Heart right ventricle (tissue), 16 donors: ENCODE results near the gene XPR1. TPM values are rescaled to one million over a fixed set of nuclear protein-coding genes. Genes with fewer than 3 reads are reported as not detected.
A peak's percentile ranks its signal among the peaks of the same experiment; 100 is the strongest.

Experiments
- ATAC-seq, 8 donors: fragments of 200-7000 bp; cut with Tn5 transposase; one replicate each; pipeline ENCODE4 v1.9.1; 2020; ENCODE audit warnings: mild to moderate bottlenecking in 8 of 8, moderate library complexity in 8 of 8, moderate number of reproducible peaks in 1 of 8
- DNase-seq, 2 donors: peaks; one replicate each; pipeline ENCODE4 v3.0.0-alpha.2; 2020
- H3K27ac ChIP-seq, 10 donors: fragments of 200-600 bp; sonication (generic) in 2 of 10; one replicate each; pipeline versions ENCODE4 v1.5.0 to v1.8.0; 2020 to 2022; ENCODE audit warnings: mild to moderate bottlenecking in 3 of 10
- H3K27me3 ChIP-seq, 7 donors: fragments of 200-600 bp; one replicate each; pipeline ENCODE4 v1.8.0; 2021 to 2022; ENCODE audit warnings: mild to moderate bottlenecking in 2 of 7
- H3K36me3 ChIP-seq, 9 donors: fragments of 200-600 bp; sonication (generic) in 1 of 9; one replicate each; pipeline versions ENCODE4 v1.5.0 to v1.8.0; 2020 to 2022; ENCODE audit warnings: mild to moderate bottlenecking in 2 of 9
- H3K4me1 ChIP-seq, 9 donors: fragments of 200-600 bp; sonication (generic) in 1 of 9; one replicate each; pipeline versions ENCODE4 v1.5.0 to v1.8.0; 2020 to 2022; ENCODE audit warnings: mild to moderate bottlenecking in 4 of 9
- H3K4me3 ChIP-seq, 10 donors: fragments of 200-600 bp; sonication (generic) in 2 of 10; one replicate each; pipeline versions ENCODE4 v1.5.0 to v1.8.0; 2020 to 2022; ENCODE audit warnings: mild to moderate bottlenecking in 7 of 10, moderate library complexity in 2 of 10
- H3K9me3 ChIP-seq, 11 donors: fragments of 200-600 bp in 10 of 11; sonication (generic) in 2 of 11; one replicate each; pipeline versions ENCODE4 v1.5.0 to v1.8.0; 2013 to 2022; ENCODE audit warnings: mild to moderate bottlenecking in 2 of 11, control low read depth in 1 of 11, moderate library complexity in 1 of 11
- WGBS, 2 donors: extraction: QIAGEN DNeasy Blood & Tissue Kit; methylation state at CpG; one replicate each; pipeline ENCODE4 v1.1.7; 2013; ENCODE audit warnings: inconsistent platforms in 1 of 2; 5-methylcytosine and 5-hydroxymethylcytosine counted together
- intact Hi-C, 10 donors: fragments of 100-400 bp; cut with DNase I; formaldehyde crosslinking; loops; one replicate each; pipeline versions ENCODE4 v1.11.1 to v1.14.2; 2022
- polyA plus RNA-seq, 2 donors: library from polyadenylated mRNA; stranded (reverse); fragments of 200-250 nt; gene quantifications; one replicate each; pipeline ENCODE4 v1.2.3, GENCODE V29; 2013
- total RNA-seq, 10 donors: library from RNA; stranded (reverse); fragmentation: NEBNext Ultra II Directional in 3 of 10; extraction: Animal tissue kit (Norgen Biotek cat#: 25700) in 3 of 10; gene quantifications; one replicate each; pipeline versions ENCODE4 v1.2.1 to v1.2.4, GENCODE V29; 2021 to 2023
- TF ChIP-seq, protein P1 (sequence below), 9 donors: fragments of 200-600 bp; sonication (generic) in 2 of 9; IDR thresholded peaks; one replicate each; pipeline versions ENCODE4 v1.5.0 to v1.8.0; 2021 to 2022; ENCODE audit warnings: antibody characterized with exemption in 9 of 9, mild to moderate bottlenecking in 5 of 9, moderate library complexity in 1 of 9
- donor health status: Arrhythmogenic right ventricular cardiomyopathy.
- donor health status: ischemic (EF 13 %, LVEDD 7.1; RV severe dilation, severe dysfunction).
- donor health status: healthy with polysubstance abuse.
- donor health status: DM: no; HTN: yes; CAD: no.
- donor health status: DM: no; HTN: no; CAD: no.
- donor health status: ischemic (EF 25% LVEDD 6.9; RV normal size, moderate dysfunction).
- donor health status: ischemic (EF 25% LVEDD 5.7; RV mildly dilated, moderate dysfunction).
- donor health status: healthy.
- donor health status: DM: yes; HTN: yes; CAD: no.
- donor health status: Ischemic cardiomyopathy.
- donor health status: ischemic (EF 35%, LVEDD 5.7; RV mildly dilated, moderate dysfunction).
- donor health status: nonischemic (EF 11% LVEDD 7.7; RV severe dilation, severe dysfunction).
- donor health status: DM: yes; HTN: yes; CAD: no.
- donor health status: PGD.
- donor health status: ischemic (EF 29% LVEDD 5.4; RV normal size, mild dysfunction).
- donor health status: nonischemic (EF 23%, LVEDD 6.1; RV moderate dilation, normal function).

XPR1 gene
- total and polyA plus RNA-seq, 12 donors: 18.3 to 142 (median 70.0) TPM

DNA sequence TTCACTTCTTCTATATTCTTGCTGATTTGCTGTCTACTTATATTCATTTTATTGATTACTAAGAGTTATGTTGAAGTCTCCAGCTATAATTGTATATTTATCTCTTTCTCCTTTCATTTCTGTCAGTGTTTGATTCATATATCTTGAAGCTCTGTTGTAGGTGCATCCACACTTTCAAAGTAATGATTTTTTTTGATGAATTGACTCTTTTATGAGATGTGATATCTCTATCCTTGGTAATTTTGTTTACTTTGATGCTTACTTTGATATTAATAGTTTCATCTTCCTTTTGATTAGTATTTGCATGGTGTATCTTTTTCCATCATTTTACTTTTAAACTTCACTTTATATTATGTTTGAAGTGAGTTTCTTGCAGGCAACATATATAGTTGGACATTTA, 110.8 kb downstream of the XPR1 start:
- H3K4me1 ChIP-seq: peaks cover 0 to 4% (median 0%) of the 10 kb centered on the region in 9 donors
- intact Hi-C loops: no loop called here
- H3K27ac ChIP-seq: no peak overlapping the region
- no peak for ATAC-seq
- H3K36me3 ChIP-seq: peaks cover 0 to 15% (median 0%) of the 10 kb centered on the region in 9 donors
- H3K4me3 ChIP-seq: no peak overlapping the region
- TF ChIP-seq, protein P1, sequence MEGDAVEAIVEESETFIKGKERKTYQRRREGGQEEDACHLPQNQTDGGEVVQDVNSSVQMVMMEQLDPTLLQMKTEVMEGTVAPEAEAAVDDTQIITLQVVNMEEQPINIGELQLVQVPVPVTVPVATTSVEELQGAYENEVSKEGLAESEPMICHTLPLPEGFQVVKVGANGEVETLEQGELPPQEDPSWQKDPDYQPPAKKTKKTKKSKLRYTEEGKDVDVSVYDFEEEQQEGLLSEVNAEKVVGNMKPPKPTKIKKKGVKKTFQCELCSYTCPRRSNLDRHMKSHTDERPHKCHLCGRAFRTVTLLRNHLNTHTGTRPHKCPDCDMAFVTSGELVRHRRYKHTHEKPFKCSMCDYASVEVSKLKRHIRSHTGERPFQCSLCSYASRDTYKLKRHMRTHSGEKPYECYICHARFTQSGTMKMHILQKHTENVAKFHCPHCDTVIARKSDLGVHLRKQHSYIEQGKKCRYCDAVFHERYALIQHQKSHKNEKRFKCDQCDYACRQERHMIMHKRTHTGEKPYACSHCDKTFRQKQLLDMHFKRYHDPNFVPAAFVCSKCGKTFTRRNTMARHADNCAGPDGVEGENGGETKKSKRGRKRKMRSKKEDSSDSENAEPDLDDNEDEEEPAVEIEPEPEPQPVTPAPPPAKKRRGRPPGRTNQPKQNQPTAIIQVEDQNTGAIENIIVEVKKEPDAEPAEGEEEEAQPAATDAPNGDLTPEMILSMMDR (IDR thresholded peaks at IDR 0.05): no peak
- no peaks in the 10 kb centered on the region for H3K27me3 ChIP-seq
- H3K9me3 ChIP-seq: peaks cover 0 to 44% (median 9%) of the 10 kb centered on the region in 11 donors
- DNase-seq: no peak

DNA sequence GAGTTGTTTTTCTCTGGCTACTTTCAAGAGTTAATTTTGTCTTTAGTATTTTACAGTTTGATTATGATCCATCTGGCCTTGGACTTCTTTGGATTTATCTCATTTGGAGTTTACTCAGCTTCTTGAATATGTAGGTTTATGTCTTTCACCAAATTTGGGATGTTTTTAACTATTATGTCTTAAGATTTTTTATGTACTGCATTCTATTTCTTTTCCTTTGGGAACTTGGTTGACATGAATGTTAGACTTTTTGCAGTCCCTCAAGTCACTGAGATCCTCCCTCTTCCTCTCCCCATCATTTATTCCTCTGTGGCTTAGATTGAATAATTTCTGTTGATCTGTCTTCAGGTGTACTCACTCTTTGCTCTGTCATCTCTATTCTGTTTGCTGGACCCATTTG, 112.0 kb downstream of the XPR1 start:
- DNase-seq (no peak), ATAC-seq (no peak)
- Histone ChIP-seq H3K27ac (no peak overlapping the region), H3K36me3 (peaks cover 0 to 15% (median 0%) of the 10 kb centered on the region in 9 donors), H3K4me3 (no peak overlapping the region), H3K27me3 (no peaks in the 10 kb centered on the region), H3K4me1 (peaks cover 0 to 4% (median 0%) of the 10 kb centered on the region in 9 donors), H3K9me3 (peaks cover 0 to 39% (median 9%) of the 10 kb centered on the region in 11 donors)
- intact Hi-C loops: no loop called here
- TF ChIP-seq, protein P1 (IDR thresholded peaks at IDR 0.05): no peak

DNA sequence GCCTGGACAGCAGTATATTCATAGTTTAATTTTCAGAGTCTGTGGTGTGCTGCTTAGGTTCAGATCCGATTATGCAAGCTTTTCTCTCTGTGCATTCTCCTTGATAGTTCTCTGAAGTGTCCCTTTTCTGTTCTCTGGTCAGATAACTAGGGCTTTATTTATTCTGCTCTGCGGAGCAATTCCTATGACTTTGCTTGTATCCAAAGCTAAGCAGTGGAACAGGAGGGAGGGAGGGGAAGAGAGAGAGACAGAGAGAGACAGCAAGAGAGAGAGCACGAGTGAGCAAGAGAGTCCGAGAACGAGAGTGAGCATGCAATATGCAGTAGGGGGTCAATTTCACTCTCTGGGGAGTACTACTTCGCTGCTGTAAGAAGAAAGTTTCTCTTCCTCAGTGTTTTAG, 113.3 kb downstream of the XPR1 start:
- Histone ChIP-seq H3K4me1 (peaks cover 0 to 4% (median 0%) of the 10 kb centered on the region in 9 donors), H3K27ac (no peak overlapping the region), H3K4me3 (no peak overlapping the region), H3K27me3 (no peaks in the 10 kb centered on the region), H3K36me3 (peaks cover 0 to 9% (median 0%) of the 10 kb centered on the region in 9 donors), H3K9me3 (peaks cover 0 to 36% (median 9%) of the 10 kb centered on the region in 11 donors)
- ATAC-seq: peak in 2 of 8 donors; percentile 45 to 71
- DNase-seq: no peak
- intact Hi-C loops: no loop called here
- TF ChIP-seq, protein P1 (IDR thresholded peaks at IDR 0.05): no peak
- 72 to 77% methylated on average over 6 of the region's 6 CpGs for WGBS, 2 donors

DNA sequence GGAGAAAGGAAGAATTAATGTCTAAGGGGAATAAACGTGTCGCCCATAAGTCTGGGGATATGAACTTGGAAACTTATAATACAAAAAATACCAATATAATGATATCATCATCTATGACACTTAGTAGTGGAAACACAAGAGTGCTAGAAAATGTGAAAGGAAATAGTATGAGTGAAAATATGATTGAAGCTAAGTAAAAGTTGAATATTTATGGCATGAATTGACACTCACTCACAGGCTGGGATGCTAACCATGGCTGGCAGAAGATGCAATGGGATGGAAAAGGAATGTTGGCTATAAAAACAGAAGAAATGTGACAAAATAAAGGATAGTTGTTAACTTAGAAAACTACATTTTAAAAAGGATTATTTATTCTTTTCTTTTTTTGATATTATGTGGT, 120.1 kb downstream of the XPR1 start:
- WGBS, 2 donors: 83 to 92% methylated on average over 2 of the region's 2 CpGs

More for the DNA sequence above, 120.1 kb downstream of the XPR1 start:
- ATAC-seq (no peak), DNase-seq (no peak)
- peaks cover 0 to 6% (median 0%) of the 10 kb centered on the region in 9 donors for H3K36me3 ChIP-seq
- H3K27ac ChIP-seq: no peak overlapping the region
- TF ChIP-seq, protein P1 (IDR thresholded peaks at IDR 0.05): no peak
- intact Hi-C loops: no loop called here
- H3K27me3 ChIP-seq: no peaks in the 10 kb centered on the region
- H3K4me3 ChIP-seq: no peak overlapping the region
- peaks cover 0 to 8% (median 0%) of the 10 kb centered on the region in 9 donors for H3K4me1 ChIP-seq
- H3K9me3 ChIP-seq: peaks cover 0 to 12% (median 0%) of the 10 kb centered on the region in 11 donors
